ENCODE measurements around the gene XPA.

GRCh38 chr9:97635026-97635425, 62.1 kb downstream of the XPA start:
- TF ChIP-seq GATA2 (IDR thresholded peaks at IDR 0.05; ENCODE audit: low read depth, low read length) (no peak), GATA3 (IDR thresholded peaks at IDR 0.05; ENCODE audit: low read depth, low read length) (no peak)
